Bronchial epithelial cell (primary cell): ENCODE measurements around the gene ARPP21. TPM values are rescaled to one million over a fixed set of nuclear protein-coding genes. Genes with fewer than 3 reads are reported as not detected.

Experiments
- DNase-seq: peaks from one replicate; pipeline ENCODE4 v3.0.0-alpha.2; 2010; ENCODE audit warnings: low read depth
- FAIRE-seq: peaks from 2 replicates; lab custom pipeline; 2011; peaks lifted over from hg19 to GRCh38; lab: Jason Lieb, UNC
- H3K27me3 ChIP-seq: 2 replicates; pipeline ENCODE4 v1.5.1; 2011; ENCODE audit warnings: low read length; ENCODE audit not compliant: control insufficient read depth, insufficient read depth
- H3K36me3 ChIP-seq: 2 replicates; pipeline ENCODE4 v1.5.1; 2011; ENCODE audit warnings: low read length; ENCODE audit not compliant: control insufficient read depth, insufficient read depth
- H3K4me3 ChIP-seq: 2 replicates; pipeline ENCODE4 v1.5.1; 2011; ENCODE audit warnings: mild to moderate bottlenecking, low read depth, low read length, control low read depth
- CTCF ChIP-seq: IDR thresholded peaks from 2 replicates; pipeline ENCODE4 v1.5.1; 2011; ENCODE audit warnings: mild to moderate bottlenecking, moderate library complexity, low read length, control low read depth, inconsistent platforms; ENCODE audit not compliant: insufficient read depth, severe bottlenecking
- total RNA-seq: library from RNA; depleted of rRNA; stranded (reverse); fragments of >200 nt; gene quantifications from 2 replicates; pipeline ENCODE4 v1.2.1, GENCODE V29; 2014

The ARPP21 gene
- total RNA-seq, 1 donor from 2014 or later, result not detected

- no peak overlapping the region for H3K4me3 ChIP-seq
- no peak for TF ChIP-seq CTCF
- DNase-seq (no peak), FAIRE-seq (no peak)
- no peaks in the 10 kb centered on the region for H3K27me3 ChIP-seq
- H3K36me3 ChIP-seq, result no peaks in the 10 kb centered on the region
Measured at GRCh38 chr3:35757991-35758757, 118.8 kb downstream of the ARPP21 start.

GRCh38 chr3:35760146-35760545, 120.8 kb downstream of the ARPP21 start:
- no peak overlapping the region for H3K4me3 ChIP-seq
- no peak for TF ChIP-seq CTCF
- H3K36me3 ChIP-seq, result no peaks in the 10 kb centered on the region
- DNase-seq (no peak), FAIRE-seq (no peak)
- no peaks in the 10 kb centered on the region for H3K27me3 ChIP-seq

- TF ChIP-seq CTCF, result no peak
- DNase-seq (no peak), FAIRE-seq (no peak)
- Histone ChIP-seq H3K27me3 (no peaks in the 10 kb centered on the region), H3K36me3 (no peaks in the 10 kb centered on the region), H3K4me3 (no peak overlapping the region)
Measured at GRCh38 chr3:35761311-35761710, 122.0 kb downstream of the ARPP21 start.

GRCh38 chr3:35772381-35773015, 133.2 kb downstream of the ARPP21 start:
- DNase-seq (peak; percentile 23), FAIRE-seq (no peak)
- TF ChIP-seq CTCF, result no peak
- H3K27me3 ChIP-seq, result no peaks in the 10 kb centered on the region
- H3K4me3 ChIP-seq, result no peak overlapping the region
- H3K36me3 ChIP-seq, result no peaks in the 10 kb centered on the region

- Histone ChIP-seq H3K4me3 (no peak overlapping the region), H3K36me3 (no peaks in the 10 kb centered on the region), H3K27me3 (no peaks in the 10 kb centered on the region)
- no peak for TF ChIP-seq CTCF
- FAIRE-seq, result no peak
- no peak for DNase-seq
Measured at GRCh38 chr3:35773417-35773816, 134.1 kb downstream of the ARPP21 start.
